SK-N-SH (cell line): ENCODE data around the gene PRKCB. TPM values are rescaled to one million over a fixed set of nuclear protein-coding genes. Genes with fewer than 3 reads are reported as not detected.

ENCODE experiments used
- CTCF ChIA-PET: fragments of 300-600, 350-600 bp; formaldehyde crosslinking; extraction: SDS; loops from one replicate; lab custom pipeline; 2021; lab: Yijun Ruan, JAX
- POLR2A ChIA-PET: fragments of 350-600 bp; sonication (Branson Sonifier 250); formaldehyde crosslinking; extraction: SDS; loops from one replicate; lab custom pipeline; 2020; ENCODE audit warnings: antibody characterized with exemption, inconsistent platforms; lab: Yijun Ruan, JAX
- DNase-seq: peaks from one replicate; pipeline ENCODE4 v3.0.0; 2012
- H2AFZ ChIP-seq: fragments of 200-600 bp; sonication (generic); 2 replicates; pipeline ENCODE4 v1.8.1; 2016; ENCODE audit warnings: antibody characterized with exemption, mild to moderate bottlenecking, low read depth
- H3F3A ChIP-seq: fragments of 200-600 bp; sonication (generic); replicated peaks from 2 replicates; pipeline ENCODE3; 2016; ENCODE audit warnings: antibody characterized with exemption, mild to moderate bottlenecking; ENCODE audit not compliant: insufficient read depth
- H3K27ac ChIP-seq, 2 experiments: fragments of 200-500 bp in 1 of 2; fragments of 200-600 bp in 1 of 2; sonication (Bioruptor generic) in 1 of 2; sonication (generic), shearing (Covaris generic) in 1 of 2; 2 replicates each; pipeline versions ENCODE4 v1.5.1 to v1.6.1; 2014 to 2016; ENCODE audit warnings: low read depth in 2 of 2, inconsistent platforms in 1 of 2, low read length in 1 of 2, mild to moderate bottlenecking in 1 of 2, mixed read lengths in 1 of 2
- H3K27me3 ChIP-seq: fragments of 200-600 bp; sonication (generic), shearing (Covaris generic); 2 replicates; pipeline ENCODE4 v1.6.1; 2016; ENCODE audit warnings: mixed run types; ENCODE audit not compliant: insufficient read depth
- H3K36me3 ChIP-seq, 2 experiments: fragments of 200-500 bp in 1 of 2; fragments of 200-600 bp in 1 of 2; sonication (Bioruptor generic) in 1 of 2; sonication (generic) in 1 of 2; replicated peaks in 1 of 2; 2 replicates each; pipeline versions ENCODE3 to v1.5.1; 2014 to 2016; ENCODE audit warnings: low read length in 1 of 2, mild to moderate bottlenecking in 1 of 2; ENCODE audit not compliant: insufficient read depth in 2 of 2, control insufficient read depth in 1 of 2
- H3K4me1 ChIP-seq, 2 experiments: fragments of 200-500 bp in 1 of 2; fragments of 200-600 bp in 1 of 2; sonication (Bioruptor generic) in 1 of 2; sonication (generic), shearing (Covaris generic) in 1 of 2; 2 replicates each; pipeline versions ENCODE4 v1.5.1 to v1.6.1; 2014 to 2016; ENCODE audit warnings: low read depth in 1 of 2, low read length in 1 of 2, mixed run types in 1 of 2; ENCODE audit not compliant: insufficient read depth in 2 of 2, control insufficient read depth in 1 of 2
- H3K4me2 ChIP-seq: fragments of 200-600 bp; sonication (generic), shearing (Covaris generic); 2 replicates; pipeline ENCODE4 v1.6.1; 2017; ENCODE audit warnings: mixed run types
- H3K4me3 ChIP-seq, 2 experiments: fragments of 200-500 bp in 1 of 2; fragments of 200-600 bp in 1 of 2; sonication (Bioruptor generic) in 1 of 2; sonication (generic), shearing (Covaris generic) in 1 of 2; 2 replicates each; pipeline versions ENCODE4 v1.5.1 to v1.8.1; 2014 to 2016; ENCODE audit warnings: low read depth in 2 of 2, inconsistent platforms in 1 of 2, low read length in 1 of 2, mild to moderate bottlenecking in 1 of 2, mixed read lengths in 1 of 2, moderate library complexity in 1 of 2
- H3K79me2 ChIP-seq: fragments of 200-600 bp; sonication (generic); 2 replicates; pipeline ENCODE4 v1.8.1; 2017; ENCODE audit warnings: mild to moderate bottlenecking; ENCODE audit not compliant: insufficient read depth
- H3K9ac ChIP-seq: fragments of 200-600 bp; sonication (generic); 2 replicates; pipeline ENCODE4 v1.6.1; 2017; ENCODE audit warnings: mixed run types
- H3K9me2 ChIP-seq: fragments of 200-600 bp; sonication (generic); 2 replicates; pipeline ENCODE4 v1.6.1; 2017; ENCODE audit warnings: mixed run types
- H3K9me3 ChIP-seq: fragments of 200-600 bp; sonication (generic); 2 replicates; pipeline ENCODE4 v1.6.1; 2017; ENCODE audit warnings: mixed run types, mild to moderate bottlenecking, moderate library complexity
- H4K20me1 ChIP-seq: fragments of 200-600 bp; sonication (generic); 2 replicates; pipeline ENCODE4 v1.6.1; 2017; ENCODE audit warnings: mild to moderate bottlenecking, mixed run types; ENCODE audit not compliant: insufficient read depth
- EP300 ChIP-seq, 2 experiments: IDR thresholded peaks; 2 replicates each; pipeline versions ENCODE4 v1.4.0 to v1.6.1; 2012; ENCODE audit warnings: borderline replicate concordance in 1 of 2, low read depth in 1 of 2, low read length in 1 of 2
- FOSL2 ChIP-seq: IDR thresholded peaks from 2 replicates; pipeline ENCODE4 v1.4.0; 2012; ENCODE audit warnings: low read depth, mild to moderate bottlenecking, moderate library complexity, borderline replicate concordance
- FOXJ3 ChIP-seq: sonication (generic); formaldehyde crosslinking; IDR thresholded peaks from 2 replicates; pipeline ENCODE4 v1.5.1; 2020; ENCODE audit warnings: mild to moderate bottlenecking, missing genetic modification reagents
- JUND ChIP-seq: IDR thresholded peaks from 2 replicates; pipeline ENCODE4 v1.4.0; 2012
- MEF2A ChIP-seq: IDR thresholded peaks from 2 replicates; pipeline ENCODE4 v1.4.0; 2012; ENCODE audit warnings: low read depth, borderline replicate concordance
- MXI1 ChIP-seq: IDR thresholded peaks from 2 replicates; pipeline ENCODE4 v1.6.1; 2012; ENCODE audit warnings: mild to moderate bottlenecking, low read depth, low read length, improper control_type of control experiment
- POLR2AphosphoS5 ChIP-seq: IDR thresholded peaks from 2 replicates; pipeline ENCODE4 v1.6.1; 2012; ENCODE audit warnings: low read depth, low read length
- RFX5 ChIP-seq: IDR thresholded peaks from 2 replicates; pipeline ENCODE4 v1.6.1; 2012; ENCODE audit warnings: mild to moderate bottlenecking, improper control_type of control experiment, low read length
- SMC3 ChIP-seq: IDR thresholded peaks from 2 replicates; pipeline ENCODE4 v1.6.1; 2012; ENCODE audit warnings: low read depth, low read length, improper control_type of control experiment
- TAF1 ChIP-seq: IDR thresholded peaks from 2 replicates; pipeline ENCODE4 v1.6.1; 2012; ENCODE audit warnings: low read depth, mild to moderate bottlenecking, low read length, moderate library complexity, borderline replicate concordance
- TCF12 ChIP-seq: IDR thresholded peaks from 2 replicates; pipeline ENCODE4 v1.4.0; 2012
- TEAD4 ChIP-seq: IDR thresholded peaks from 2 replicates; pipeline ENCODE4 v1.4.0; 2012; ENCODE audit warnings: mild to moderate bottlenecking, borderline replicate concordance; ENCODE audit not compliant: insufficient read depth
- WGBS: methylation state at CpG from one replicate; pipeline ENCODE4 v1.1.6; 2017; ENCODE audit warnings: low lambda C conversion rate; 5-methylcytosine and 5-hydroxymethylcytosine counted together
- polyA plus RNA-seq, 3 experiments: library from polyadenylated mRNA; depleted of rRNA; stranded (reverse); fragments of >200 nt; gene quantifications; 2 replicates each; pipeline ENCODE4 v1.2.3, GENCODE V29; 2012
- TF ChIP-seq, protein P1 (sequence below): IDR thresholded peaks from 2 replicates; pipeline ENCODE4 v1.4.0; 2012; ENCODE audit warnings: low read depth, borderline replicate concordance
- TF ChIP-seq, protein P2 (sequence below): fragments of 200-600 bp; sonication (generic); IDR thresholded peaks from 2 replicates; pipeline ENCODE4 v1.6.1; 2017; ENCODE audit warnings: antibody characterized with exemption, mild to moderate bottlenecking, moderate library complexity
- TF ChIP-seq, protein P3 (sequence below): fragments of 150-350 bp; IDR thresholded peaks from 2 replicates; pipeline ENCODE4 v1.6.1; 2017; ENCODE audit warnings: antibody characterized with exemption, low read length, low read depth, borderline replicate concordance
- TF ChIP-seq, protein P4 (sequence below): IDR thresholded peaks from 2 replicates; pipeline ENCODE4 v1.6.1; 2012; ENCODE audit warnings: mild to moderate bottlenecking, low read depth, low read length, moderate library complexity
- TF ChIP-seq, protein P5 (sequence below): IDR thresholded peaks from 2 replicates; pipeline ENCODE4 v1.4.0; 2012; ENCODE audit warnings: low read depth, borderline replicate concordance

PRKCB gene
- polyA plus RNA-seq, 1 of the 3 experiments (the other 2 are of a cell fraction) = 0.12 TPM

DNA sequence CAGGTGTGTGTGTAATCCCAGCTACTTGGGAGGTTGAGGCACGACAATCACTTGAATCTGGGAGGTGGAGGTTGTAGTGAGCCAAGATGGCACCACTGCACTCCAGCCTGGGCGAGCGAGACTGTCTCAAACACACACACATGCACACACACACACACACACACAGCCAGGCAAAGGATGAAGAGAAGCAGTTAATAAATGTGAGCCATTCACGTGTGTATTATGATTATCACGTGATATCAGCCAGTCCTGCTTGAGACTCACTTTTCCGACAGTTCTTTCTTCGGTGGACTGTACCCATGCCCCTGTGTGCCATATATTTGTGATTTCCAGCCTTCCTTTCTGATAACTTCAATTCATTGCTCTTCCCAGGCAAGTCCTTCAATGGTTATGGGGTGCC, 119.3 kb downstream of the PRKCB start:
- no peaks in the 10 kb centered on the region for H3K27me3 ChIP-seq
- no peaks in the 10 kb centered on the region for H3K9me3 ChIP-seq
- no peak overlapping the region for H3K9ac ChIP-seq
- H3K27ac ChIP-seq = no peak overlapping the region
- H3K4me2 ChIP-seq = no peak overlapping the region
- TF ChIP-seq, protein P1, sequence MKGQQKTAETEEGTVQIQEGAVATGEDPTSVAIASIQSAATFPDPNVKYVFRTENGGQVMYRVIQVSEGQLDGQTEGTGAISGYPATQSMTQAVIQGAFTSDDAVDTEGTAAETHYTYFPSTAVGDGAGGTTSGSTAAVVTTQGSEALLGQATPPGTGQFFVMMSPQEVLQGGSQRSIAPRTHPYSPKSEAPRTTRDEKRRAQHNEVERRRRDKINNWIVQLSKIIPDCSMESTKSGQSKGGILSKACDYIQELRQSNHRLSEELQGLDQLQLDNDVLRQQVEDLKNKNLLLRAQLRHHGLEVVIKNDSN = no peak
- TF ChIP-seq TEAD4 (no peak), FOXJ3 (CRISPR knock-in tag) (no peak), RFX5 (no peak), EP300 (IDR thresholded peaks at IDR 0.05; ENCODE audit: borderline replicate concordance in 1 of 2, low read depth in 1 of 2, low read length in 1 of 2) (no peak), SMC3 (no peak), MEF2A (no peak), FOSL2 (no peak), POLR2AphosphoS5 (no peak)
- TF ChIP-seq, protein P2, sequence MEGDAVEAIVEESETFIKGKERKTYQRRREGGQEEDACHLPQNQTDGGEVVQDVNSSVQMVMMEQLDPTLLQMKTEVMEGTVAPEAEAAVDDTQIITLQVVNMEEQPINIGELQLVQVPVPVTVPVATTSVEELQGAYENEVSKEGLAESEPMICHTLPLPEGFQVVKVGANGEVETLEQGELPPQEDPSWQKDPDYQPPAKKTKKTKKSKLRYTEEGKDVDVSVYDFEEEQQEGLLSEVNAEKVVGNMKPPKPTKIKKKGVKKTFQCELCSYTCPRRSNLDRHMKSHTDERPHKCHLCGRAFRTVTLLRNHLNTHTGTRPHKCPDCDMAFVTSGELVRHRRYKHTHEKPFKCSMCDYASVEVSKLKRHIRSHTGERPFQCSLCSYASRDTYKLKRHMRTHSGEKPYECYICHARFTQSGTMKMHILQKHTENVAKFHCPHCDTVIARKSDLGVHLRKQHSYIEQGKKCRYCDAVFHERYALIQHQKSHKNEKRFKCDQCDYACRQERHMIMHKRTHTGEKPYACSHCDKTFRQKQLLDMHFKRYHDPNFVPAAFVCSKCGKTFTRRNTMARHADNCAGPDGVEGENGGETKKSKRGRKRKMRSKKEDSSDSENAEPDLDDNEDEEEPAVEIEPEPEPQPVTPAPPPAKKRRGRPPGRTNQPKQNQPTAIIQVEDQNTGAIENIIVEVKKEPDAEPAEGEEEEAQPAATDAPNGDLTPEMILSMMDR = no peak
- TF ChIP-seq, protein P3, sequence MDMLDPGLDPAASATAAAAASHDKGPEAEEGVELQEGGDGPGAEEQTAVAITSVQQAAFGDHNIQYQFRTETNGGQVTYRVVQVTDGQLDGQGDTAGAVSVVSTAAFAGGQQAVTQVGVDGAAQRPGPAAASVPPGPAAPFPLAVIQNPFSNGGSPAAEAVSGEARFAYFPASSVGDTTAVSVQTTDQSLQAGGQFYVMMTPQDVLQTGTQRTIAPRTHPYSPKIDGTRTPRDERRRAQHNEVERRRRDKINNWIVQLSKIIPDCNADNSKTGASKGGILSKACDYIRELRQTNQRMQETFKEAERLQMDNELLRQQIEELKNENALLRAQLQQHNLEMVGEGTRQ = no peak
- TF ChIP-seq, all 33 proteins: peak for 0
- ChIA-PET CTCF (interaction anchor here (1.1 kb wide), 1 partner anchor 11 kb away, joined by 5 read pairs; no protein-coding TSS in a partner anchor), POLR2A (no interaction called here)
- Histone ChIP-seq H3K79me2 (no peaks in the 10 kb centered on the region), H3K4me3 (no peak overlapping the region), H3K9me2 (no peaks in the 10 kb centered on the region), H4K20me1 (no peaks in the 10 kb centered on the region), H2AFZ (no peak overlapping the region), H3F3A (no peaks in the 10 kb centered on the region), H3K36me3 (no peaks in the 10 kb centered on the region), H3K4me1 (no peaks in the 10 kb centered on the region; a peak in 1 of 4 replicates)
- 33% methylated on average over 6 of the region's 7 CpGs for WGBS
- no peak for DNase-seq

DNA sequence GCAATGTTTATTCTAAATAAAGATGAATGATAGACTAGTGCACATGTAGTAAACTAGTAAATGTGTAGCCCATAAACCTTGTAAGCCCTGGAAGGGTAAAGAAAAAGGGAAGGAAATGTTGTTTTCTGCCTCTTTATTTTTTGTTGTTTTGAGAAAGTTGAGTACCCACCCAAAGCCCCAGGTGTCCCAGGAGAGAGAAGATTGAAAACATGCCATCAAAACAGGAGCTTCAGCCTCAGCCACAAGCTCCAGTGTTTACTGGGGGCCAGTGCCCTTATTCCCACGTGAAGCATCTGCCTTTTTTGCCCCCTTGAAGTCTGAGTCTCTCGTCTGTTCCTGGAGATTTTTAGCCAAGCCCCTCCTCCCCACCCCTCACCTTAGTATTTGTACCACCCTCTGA, 121.5 kb downstream of the PRKCB start:
- Histone ChIP-seq H3K27me3 (no peaks in the 10 kb centered on the region), H3K4me1 (no peaks in the 10 kb centered on the region; a peak in 1 of 4 replicates), H3K4me3 (no peak overlapping the region), H2AFZ (no peak overlapping the region), H3F3A (no peaks in the 10 kb centered on the region), H3K9ac (no peak overlapping the region), H3K9me3 (no peaks in the 10 kb centered on the region), H3K36me3 (no peaks in the 10 kb centered on the region), H3K9me2 (no peaks in the 10 kb centered on the region), H3K4me2 (no peak overlapping the region), H3K27ac (no peak overlapping the region), H3K79me2 (no peaks in the 10 kb centered on the region), H4K20me1 (no peaks in the 10 kb centered on the region)
- POLR2A ChIA-PET = no interaction called here
- WGBS = 0% methylated on average over 2 of the region's 2 CpGs
- no peak for DNase-seq
- CTCF ChIA-PET = interaction anchor here (1.1 kb wide), 1 partner anchor 548 kb away, joined by 3 read pairs; no protein-coding TSS in a partner anchor
- TF ChIP-seq, protein P4, sequence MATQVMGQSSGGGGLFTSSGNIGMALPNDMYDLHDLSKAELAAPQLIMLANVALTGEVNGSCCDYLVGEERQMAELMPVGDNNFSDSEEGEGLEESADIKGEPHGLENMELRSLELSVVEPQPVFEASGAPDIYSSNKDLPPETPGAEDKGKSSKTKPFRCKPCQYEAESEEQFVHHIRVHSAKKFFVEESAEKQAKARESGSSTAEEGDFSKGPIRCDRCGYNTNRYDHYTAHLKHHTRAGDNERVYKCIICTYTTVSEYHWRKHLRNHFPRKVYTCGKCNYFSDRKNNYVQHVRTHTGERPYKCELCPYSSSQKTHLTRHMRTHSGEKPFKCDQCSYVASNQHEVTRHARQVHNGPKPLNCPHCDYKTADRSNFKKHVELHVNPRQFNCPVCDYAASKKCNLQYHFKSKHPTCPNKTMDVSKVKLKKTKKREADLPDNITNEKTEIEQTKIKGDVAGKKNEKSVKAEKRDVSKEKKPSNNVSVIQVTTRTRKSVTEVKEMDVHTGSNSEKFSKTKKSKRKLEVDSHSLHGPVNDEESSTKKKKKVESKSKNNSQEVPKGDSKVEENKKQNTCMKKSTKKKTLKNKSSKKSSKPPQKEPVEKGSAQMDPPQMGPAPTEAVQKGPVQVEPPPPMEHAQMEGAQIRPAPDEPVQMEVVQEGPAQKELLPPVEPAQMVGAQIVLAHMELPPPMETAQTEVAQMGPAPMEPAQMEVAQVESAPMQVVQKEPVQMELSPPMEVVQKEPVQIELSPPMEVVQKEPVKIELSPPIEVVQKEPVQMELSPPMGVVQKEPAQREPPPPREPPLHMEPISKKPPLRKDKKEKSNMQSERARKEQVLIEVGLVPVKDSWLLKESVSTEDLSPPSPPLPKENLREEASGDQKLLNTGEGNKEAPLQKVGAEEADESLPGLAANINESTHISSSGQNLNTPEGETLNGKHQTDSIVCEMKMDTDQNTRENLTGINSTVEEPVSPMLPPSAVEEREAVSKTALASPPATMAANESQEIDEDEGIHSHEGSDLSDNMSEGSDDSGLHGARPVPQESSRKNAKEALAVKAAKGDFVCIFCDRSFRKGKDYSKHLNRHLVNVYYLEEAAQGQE = no peak
- no peak for TF ChIP-seq TAF1
- no peak for TF ChIP-seq JUND
- TF ChIP-seq, protein P5, sequence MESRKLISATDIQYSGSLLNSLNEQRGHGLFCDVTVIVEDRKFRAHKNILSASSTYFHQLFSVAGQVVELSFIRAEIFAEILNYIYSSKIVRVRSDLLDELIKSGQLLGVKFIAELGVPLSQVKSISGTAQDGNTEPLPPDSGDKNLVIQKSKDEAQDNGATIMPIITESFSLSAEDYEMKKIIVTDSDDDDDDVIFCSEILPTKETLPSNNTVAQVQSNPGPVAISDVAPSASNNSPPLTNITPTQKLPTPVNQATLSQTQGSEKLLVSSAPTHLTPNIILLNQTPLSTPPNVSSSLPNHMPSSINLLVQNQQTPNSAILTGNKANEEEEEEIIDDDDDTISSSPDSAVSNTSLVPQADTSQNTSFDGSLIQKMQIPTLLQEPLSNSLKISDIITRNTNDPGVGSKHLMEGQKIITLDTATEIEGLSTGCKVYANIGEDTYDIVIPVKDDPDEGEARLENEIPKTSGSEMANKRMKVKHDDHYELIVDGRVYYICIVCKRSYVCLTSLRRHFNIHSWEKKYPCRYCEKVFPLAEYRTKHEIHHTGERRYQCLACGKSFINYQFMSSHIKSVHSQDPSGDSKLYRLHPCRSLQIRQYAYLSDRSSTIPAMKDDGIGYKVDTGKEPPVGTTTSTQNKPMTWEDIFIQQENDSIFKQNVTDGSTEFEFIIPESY = no peak
- no peak for TF ChIP-seq TCF12
- no peak for TF ChIP-seq MXI1
- TF ChIP-seq SMC3 = no peak
